Left ventricle myocardium superior (tissue), 1 donor: ENCODE data around the gene GID8. TPM values are rescaled to one million over a fixed set of nuclear protein-coding genes. Genes with fewer than 3 reads are reported as not detected.
"Not testable (repeated sequence)": the region's sequence is repeated elsewhere in the genome, so short reads cannot be mapped to it uniquely, and the experiment has no call there.

ENCODE experiments used
- ATAC-seq: fragments of 200-7000 bp; cut with Tn5 transposase; one replicate; pipeline ENCODE4 v1.9.1; 2020; ENCODE audit warnings: mild to moderate bottlenecking, moderate library complexity
- DNase-seq: peaks from one replicate; pipeline ENCODE4 v3.0.0-alpha.2; 2020
- intact Hi-C: fragments of 100-400 bp; cut with micrococcal nuclease; formaldehyde crosslinking; loops from one replicate; pipeline ENCODE4 v1.11.0; 2022
- total RNA-seq: library from RNA; stranded (reverse); fragmentation: NEBNext Ultra II Directional; extraction: Animal tissue kit (Norgen Biotek cat#: 25700); gene quantifications from one replicate; pipeline ENCODE4 v1.2.1, GENCODE V29; 2021
- donor health status: DM: no; HTN: yes; CAD: no; lungs with severe emphysema.

The GID8 gene
- total RNA-seq, 1 donor from 2014 or later, result 16.1 TPM

GRCh38 chr20:62952373-62952967, 14.5 kb downstream of the GID8 start, which contains the start of gene SLC17A9:
Gene SLC17A9 (plus strand): TSS chr20:62952709. CDS start chr20:62952831, 122 bp downstream.
- peak; percentile 35 for ATAC-seq
- DNase-seq, result peak; percentile 81
- intact Hi-C loops, result no loop called here

DNA sequence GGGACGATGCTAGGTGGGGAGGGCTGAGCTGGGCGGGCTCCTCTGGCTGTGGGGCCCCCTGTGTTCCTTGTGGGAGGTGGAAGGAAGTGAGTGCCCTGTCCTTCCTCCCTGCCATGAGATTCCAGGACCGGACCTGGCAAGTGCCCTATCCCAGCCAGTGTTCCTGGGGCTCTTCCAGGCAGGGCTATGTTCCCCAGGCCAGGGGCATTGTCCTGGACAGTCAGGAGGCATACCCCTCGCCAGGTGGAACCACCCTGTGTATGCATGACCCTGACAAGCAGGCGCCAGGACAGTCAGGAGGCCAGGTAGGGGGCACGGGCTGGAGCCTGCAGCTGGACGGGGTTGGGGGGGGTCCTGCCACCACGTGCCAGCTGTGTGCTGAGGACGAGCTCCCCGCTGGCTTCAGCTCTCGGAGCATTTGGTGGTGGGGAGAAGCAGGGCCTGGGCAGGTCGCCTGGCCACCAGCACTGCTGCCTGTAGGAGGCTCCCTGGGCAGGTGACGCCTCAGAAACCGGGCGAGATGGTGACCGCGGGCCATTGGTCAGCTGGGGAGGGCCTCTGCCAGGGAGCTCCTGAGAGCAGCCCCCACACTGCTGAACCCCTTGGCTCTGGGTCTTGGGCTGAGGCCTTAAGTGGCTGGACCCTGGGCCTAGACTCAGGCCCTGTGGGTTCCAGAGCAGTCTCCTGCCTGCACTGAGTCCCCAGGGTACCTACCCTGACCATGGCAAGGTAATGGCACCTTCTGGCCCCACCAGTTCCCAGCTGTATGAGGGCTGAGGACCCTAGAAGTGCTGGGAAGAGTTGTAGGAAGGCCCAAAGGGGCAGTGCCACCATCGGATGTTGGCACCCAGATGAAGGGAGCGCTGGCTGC, 15.3 kb downstream of the GID8 start:
- DNase-seq, result no peak
- ATAC-seq, result no peak

DNA sequence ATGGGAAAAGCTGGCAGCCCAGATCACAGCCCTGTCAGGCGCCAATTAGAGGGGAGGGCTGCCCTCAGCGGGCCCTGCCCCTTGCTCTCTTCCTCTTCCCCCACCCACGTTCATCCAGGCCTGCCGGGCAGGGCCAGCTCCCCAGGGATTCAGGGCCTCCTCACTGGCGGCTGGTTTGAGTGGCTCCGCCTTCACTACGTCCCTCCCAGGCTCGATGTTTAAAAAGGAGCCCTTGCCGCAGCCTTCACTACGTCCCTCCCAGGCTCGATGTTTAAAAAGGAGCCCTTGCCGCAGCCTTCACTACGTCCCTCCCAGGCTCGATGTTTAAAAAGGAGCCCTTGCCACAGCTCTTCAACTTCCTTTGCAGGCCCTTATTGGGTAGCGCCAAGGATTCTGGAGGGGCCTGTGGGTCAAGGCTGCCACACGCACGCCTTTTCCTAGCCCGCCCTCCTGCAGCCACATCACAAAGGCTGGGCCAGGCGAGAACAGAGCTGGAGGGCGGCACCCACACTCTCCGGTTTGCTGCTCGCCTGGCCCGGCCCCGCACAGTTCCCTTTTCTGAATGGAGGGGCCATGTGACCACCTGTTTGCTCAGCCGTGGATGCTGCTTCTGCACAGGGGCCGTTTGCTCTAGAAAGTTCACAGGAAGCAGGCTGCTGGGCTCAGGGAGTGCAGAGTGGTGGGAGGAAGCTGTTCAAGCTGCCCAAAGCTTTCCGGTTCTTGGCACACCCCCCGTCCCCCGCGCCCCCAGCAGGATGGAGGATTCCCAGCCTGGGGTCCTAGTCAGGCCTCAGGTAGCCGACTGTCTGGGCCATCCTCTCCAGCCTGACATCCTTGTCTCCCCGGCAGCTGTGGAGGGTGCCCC, 16.1 kb downstream of the GID8 start:
- intact Hi-C loops, result no loop called here
- DNase-seq, result peak; percentile 78
- peak; percentile 78 for ATAC-seq

More for the DNA sequence above, 15.3 kb downstream of the GID8 start:
- intact Hi-C loops, result no loop called here

DNA sequence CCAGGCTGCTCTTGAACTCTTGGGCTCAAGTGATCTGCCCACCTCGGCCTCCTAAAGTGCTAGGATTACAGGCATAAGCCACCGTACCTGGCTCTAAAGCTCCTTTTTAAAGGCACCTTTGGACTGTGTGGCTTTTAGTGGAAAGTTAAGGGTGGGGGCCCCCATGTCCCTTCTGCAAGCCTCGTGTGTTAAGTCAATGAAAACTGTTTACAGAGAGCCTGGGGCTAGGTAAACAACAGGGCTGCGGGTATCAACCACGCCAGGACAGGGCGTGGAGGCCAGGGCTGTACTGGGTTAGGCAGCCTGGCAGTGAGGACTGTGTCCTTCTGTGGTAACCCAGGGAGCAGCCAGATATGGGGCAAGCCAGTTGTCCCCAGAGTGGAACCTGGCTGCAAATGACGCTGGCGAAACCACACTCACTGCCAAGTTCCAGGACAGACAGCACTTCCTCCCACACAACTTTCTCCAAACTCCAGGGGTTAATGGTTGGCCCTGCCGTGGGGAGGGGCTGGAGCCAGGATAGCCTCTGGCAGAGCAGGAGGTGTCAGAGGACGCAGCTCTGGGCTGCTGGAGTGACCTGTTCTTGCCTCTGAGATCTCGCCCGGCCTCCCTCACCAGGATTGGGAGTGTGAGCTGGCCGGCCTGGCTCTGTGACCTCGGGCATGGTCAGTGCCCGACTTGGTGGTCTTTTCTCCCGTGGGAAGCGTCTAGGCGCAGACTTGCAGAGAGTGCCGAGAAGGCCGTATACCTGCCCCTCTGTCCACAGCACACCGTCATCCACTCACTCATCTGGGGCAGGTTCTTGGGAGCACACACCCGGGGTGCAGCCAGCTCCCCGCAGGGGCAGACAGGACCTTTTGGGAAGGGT, 17.8 kb downstream of the GID8 start:
- intact Hi-C loops, result no loop called here
- DNase-seq, result no peak

DNA sequence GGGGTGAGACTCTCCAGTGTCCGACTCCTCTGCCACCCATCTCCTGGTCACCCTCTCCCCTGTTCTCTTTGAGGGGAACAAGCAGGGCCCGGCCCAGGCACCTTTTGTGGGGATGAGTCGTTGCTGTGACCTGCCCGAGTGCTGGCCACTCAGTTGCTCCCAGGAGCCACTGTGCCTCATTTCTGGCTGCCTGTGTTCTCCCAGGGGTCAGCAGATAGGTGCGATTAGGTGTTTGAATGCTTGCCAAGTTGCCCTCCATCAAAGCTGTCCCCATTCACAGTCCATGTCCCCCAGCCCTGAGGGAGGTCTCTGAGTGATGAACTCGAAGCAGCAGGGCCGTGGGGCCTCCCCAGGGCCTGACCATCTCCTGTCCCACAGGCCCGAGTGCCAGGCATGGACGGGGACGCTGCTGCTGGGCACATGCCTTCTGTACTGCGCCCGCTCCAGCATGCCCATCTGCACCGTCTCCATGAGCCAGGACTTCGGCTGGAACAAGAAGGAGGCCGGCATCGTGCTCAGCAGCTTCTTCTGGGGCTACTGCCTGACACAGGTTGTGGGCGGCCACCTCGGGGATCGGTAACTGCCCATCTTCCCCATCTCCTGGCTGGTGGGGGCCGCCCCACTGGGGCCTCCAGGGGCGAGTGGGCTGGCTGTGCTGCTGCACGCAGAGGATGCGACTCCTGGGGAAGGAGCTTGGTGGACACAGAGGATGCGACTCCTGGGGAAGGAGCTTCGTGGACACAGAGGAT, 18.6 kb downstream of the GID8 start:
- ATAC-seq, result no peak
- intact Hi-C loops, result no loop called here
- DNase-seq, result no peak

More for the DNA sequence above, 17.8 kb downstream of the GID8 start:
- peak; percentile 53 for ATAC-seq

DNA sequence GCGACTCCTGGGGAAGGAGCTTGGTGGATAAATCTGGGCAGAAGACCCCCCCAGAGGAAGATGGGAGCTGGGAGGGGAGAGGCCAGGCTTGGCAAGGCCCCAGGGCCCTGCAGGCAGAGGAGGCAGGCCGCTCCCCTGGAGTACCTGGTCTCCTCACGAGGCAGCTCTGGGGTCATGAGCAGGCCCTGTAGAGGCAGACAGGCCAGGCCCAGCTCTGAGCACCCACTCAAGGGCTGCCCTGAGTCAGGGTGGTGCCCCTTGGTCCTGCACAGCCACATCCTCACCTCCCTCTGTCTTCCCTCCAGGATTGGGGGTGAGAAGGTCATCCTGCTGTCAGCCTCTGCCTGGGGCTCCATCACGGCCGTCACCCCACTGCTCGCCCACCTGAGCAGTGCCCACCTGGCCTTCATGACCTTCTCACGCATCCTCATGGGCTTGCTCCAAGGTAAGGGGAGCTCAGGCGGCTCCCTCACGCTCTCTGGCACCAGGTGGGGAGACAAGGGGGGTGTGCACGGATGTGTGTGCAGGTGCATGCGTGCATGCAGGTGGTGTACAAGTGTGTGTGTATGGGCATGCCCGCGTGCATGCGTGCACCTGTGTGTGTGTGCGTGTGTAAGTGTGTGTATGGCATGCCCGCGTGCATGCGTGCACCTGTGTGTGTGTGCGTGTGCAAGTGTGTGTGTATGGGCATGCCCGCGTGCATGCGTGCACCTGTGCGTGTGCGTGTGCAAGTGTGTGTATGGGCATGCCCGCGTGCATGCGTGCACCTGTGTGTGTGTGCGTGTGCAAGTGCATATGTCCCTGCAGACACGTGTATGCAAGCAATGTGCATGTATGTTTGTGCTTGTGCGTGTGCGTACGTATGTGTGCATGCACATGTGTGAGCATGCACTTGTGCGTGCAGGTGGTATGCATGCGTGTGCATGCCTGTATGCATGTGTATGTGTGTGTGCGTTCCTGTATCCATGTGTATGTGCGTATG, 19.5 kb downstream of the GID8 start:
- ATAC-seq (no peak), DNase-seq (no peak)
- intact Hi-C loops, result no loop called here

- intact Hi-C loops, result no loop called here
- ATAC-seq (no peak), DNase-seq (no peak)
These were observed 20.6 kb downstream of the GID8 start for GRCh38 chr20:62958388-62959100.

DNA sequence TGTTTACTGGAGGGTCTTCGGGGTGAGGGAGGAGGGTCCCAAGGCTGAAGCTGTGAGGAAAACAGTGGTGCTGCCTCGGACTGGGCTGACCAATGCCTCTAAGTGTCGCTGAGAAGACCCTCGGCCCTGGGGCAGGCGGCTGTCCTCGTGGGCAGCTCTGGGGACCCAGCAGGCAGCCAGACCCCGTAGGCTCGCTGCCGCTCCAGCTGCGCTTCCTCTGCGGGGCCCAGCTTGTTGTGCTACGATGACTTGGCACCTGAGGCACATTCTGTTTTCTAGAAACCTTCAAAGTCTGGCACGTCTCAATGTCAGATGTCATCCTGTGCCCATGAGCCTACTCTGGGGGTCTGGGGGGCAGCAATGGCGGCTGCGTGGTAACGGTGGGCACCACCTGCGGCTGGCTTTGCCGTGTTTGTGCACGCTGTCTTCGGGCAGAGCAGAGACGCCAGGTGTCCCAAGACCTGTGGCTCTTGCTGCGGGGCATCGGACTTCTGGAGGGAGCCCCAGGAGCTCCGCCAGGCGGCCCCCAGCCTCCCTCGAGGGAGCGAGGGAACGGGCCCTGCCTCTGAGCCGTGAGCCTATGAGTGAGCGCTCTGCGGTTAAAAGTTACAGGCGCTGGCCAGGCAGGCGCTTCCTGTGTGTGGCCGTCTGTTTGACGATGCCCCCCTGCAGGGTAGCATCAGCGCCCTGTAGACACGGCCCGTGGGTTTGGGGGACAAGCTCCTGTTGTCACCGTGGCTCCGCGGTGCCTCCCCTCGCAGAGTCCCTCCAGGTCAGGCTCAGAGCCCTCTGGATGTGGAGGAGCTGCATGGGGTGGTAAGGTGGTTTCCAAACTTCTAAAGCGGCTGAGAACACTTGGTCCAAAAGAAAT, 21.4 kb downstream of the GID8 start:
- intact Hi-C loops, result no loop called here
- ATAC-seq (no peak), DNase-seq (no peak)

- ATAC-seq (no peak), DNase-seq (no peak)
- intact Hi-C loops, result no loop called here
These were observed 22.1 kb downstream of the GID8 start for GRCh38 chr20:62959998-62960436.

DNA sequence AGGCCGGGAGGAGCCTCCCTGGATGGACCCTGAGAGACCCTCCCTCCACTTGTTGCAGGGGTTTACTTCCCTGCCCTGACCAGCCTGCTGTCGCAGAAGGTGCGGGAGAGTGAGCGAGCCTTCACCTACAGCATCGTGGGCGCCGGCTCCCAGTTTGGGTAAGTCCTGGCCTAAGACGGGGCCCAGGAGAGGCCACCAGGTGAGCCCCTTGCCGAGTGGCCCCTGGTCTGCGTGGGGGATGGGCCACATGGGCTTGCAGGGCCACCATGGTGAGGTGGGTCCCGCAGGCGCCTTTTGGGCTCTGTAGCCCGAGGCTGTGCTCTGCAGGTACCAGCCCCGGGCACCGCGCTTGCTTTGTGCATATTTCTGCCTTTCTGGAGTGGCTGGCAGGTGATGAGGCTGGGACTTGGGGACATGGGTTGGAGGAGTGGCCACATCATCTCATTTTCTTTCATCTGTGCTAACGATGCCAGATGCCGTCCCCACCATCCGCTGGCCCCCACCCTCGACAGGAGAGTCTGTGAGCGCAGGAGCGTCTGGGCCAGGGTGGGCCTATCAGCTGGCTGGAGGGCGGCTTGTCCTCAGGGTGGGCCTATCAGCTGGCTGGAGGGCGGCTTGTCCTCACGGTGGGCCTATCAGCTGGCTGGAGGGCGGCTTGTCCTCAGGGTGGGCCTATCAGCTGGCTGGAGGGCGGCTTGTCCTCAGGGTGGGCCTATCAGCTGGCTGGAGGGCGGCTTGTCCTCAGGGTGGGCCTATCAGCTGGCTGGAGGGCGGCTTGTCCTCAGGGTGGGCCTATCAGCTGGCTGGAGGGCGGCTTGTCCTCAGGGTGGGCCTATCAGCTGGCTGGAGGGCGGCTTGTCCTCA, 22.7 kb downstream of the GID8 start:
- intact Hi-C loops, ATAC-seq, DNase-seq: not testable (repeated sequence)

- intact Hi-C loops, result no loop called here
- peak; percentile 17 for ATAC-seq
- DNase-seq, result no peak
These were observed 23.4 kb downstream of the GID8 start for GRCh38 chr20:62961310-62961783.

DNA sequence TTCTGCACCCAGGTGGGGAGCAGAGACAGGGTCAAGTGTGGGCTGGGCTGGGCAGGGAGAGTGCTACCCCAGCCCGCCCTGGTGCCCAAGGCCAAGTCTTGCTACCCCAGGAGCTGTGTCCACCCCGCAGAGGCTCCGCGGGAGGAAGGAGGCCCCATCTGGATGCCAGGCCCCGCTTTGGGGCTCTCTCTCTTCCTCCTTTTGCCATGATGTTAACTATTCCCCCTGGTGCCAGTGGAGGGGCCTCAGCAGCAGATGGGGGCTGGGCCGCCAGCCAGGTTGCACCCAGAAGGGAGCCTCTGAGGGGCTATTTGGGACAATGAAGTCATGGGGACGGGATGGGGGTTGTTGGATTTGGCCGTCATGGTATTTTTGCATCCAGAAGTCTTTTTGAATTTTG, 23.9 kb downstream of the GID8 start:
- intact Hi-C loops, result no loop called here
- ATAC-seq (no peak), DNase-seq (no peak)

GRCh38 chr20:62962221-62962879, 24.4 kb downstream of the GID8 start:
- DNase-seq, result no peak
- intact Hi-C loops, result no loop called here
- no peak for ATAC-seq
